Activated naive CD4-positive, alpha-beta T cell treated with anti-CD3 and anti-CD28 coated beads, Interleukin-2, amount 10 ng/mL, durations not matched to agents 7 days and 5 days (primary cell): ENCODE results near the gene MICA.
A peak's percentile ranks its signal among the peaks of the same experiment; 100 is the strongest.

ENCODE experiments used
- CTCF ChIA-PET: fragments of 350-600 bp; sonication (Branson Sonifier 250); formaldehyde crosslinking; loops from one replicate; lab custom pipeline; 2021; ENCODE audit warnings: antibody characterized with exemption; lab: Charles Lee
- DNase-seq: peaks from one replicate; pipeline ENCODE4 v3.0.0-alpha.2; 2020
- H3K27ac Mint-ChIP-seq: one replicate; pipeline ENCODE4 v1.8.0; 2021; ENCODE audit warnings: mild to moderate bottlenecking, moderate library complexity, mixed read lengths
- H3K27me3 Mint-ChIP-seq: one replicate; pipeline ENCODE4 v1.8.0; 2021; ENCODE audit warnings: mild to moderate bottlenecking, mixed read lengths
- H3K36me3 Mint-ChIP-seq: one replicate; pipeline ENCODE4 v1.8.0; 2021; ENCODE audit warnings: mixed read lengths
- H3K4me1 Mint-ChIP-seq: one replicate; pipeline ENCODE4 v1.8.0; 2021; ENCODE audit warnings: mixed read lengths
- H3K4me3 Mint-ChIP-seq: one replicate; pipeline ENCODE4 v1.8.0; 2021; ENCODE audit warnings: mild to moderate bottlenecking, moderate library complexity, mixed read lengths
- H3K9me3 Mint-ChIP-seq: one replicate; pipeline ENCODE4 v1.8.0; 2021; ENCODE audit warnings: mixed read lengths

Gene MICA

GRCh38 chr6:31462026-31462963, 58.9 kb downstream of the MICA start:
- Mint-ChIP-seq H3K4me3 (peak overlapping the region; percentile 100), H3K36me3 (peaks cover 41% of the 10 kb centered on the region), H3K27me3 (peaks cover 2% of the 10 kb centered on the region), H3K9me3 (no peaks in the 10 kb centered on the region), H3K27ac (peak overlapping the region; percentile 89), H3K4me1 (peaks cover 51% of the 10 kb centered on the region)
- DNase-seq, result no peak
- CTCF ChIA-PET, result interaction anchor here (1.1 to 1.3 kb wide), 3 partner anchors 12 to 32 kb away, joined by 3 to 8 read pairs (median 7); no protein-coding TSS in a partner anchor

GRCh38 chr6:31462964-31463870, 59.8 kb downstream of the MICA start:
- Mint-ChIP-seq H3K9me3 (no peaks in the 10 kb centered on the region), H3K27me3 (no peaks in the 10 kb centered on the region), H3K4me3 (peak overlapping the region; percentile 100), H3K36me3 (peaks cover 43% of the 10 kb centered on the region), H3K4me1 (peaks cover 56% of the 10 kb centered on the region), H3K27ac (peak overlapping the region; percentile 89)
- DNase-seq, result peak; percentile 94
- CTCF ChIA-PET, result interaction anchor here (1.1 kb wide), 1 partner anchor 11 kb away, joined by 7 read pairs; no protein-coding TSS in a partner anchor

GRCh38 chr6:31464252-31465184, 61.1 kb downstream of the MICA start:
- Mint-ChIP-seq H3K4me1 (peaks cover 62% of the 10 kb centered on the region), H3K27me3 (no peaks in the 10 kb centered on the region), H3K9me3 (no peaks in the 10 kb centered on the region), H3K36me3 (peaks cover 48% of the 10 kb centered on the region), H3K4me3 (peak overlapping the region; percentile 100), H3K27ac (peak overlapping the region; percentile 89)
- no peak for DNase-seq
- CTCF ChIA-PET, result no interaction called here
